MCF 10A (cell line): ENCODE data around the gene CACNA1D. TPM values are rescaled to one million over a fixed set of nuclear protein-coding genes. Genes with fewer than 3 reads are reported as not detected.

Experiments
- BruUV-seq: library from RNA; stranded (reverse); fragments of 400-500 nt; replicated peaks from 2 replicates; lab custom pipeline; 2021; lab: Mats Ljungman, UMichigan
- CTCF ChIA-PET: fragments of 300-600 bp; sonication (Branson Sonifier 250); formaldehyde crosslinking; extraction: SDS; loops from one replicate; lab custom pipeline; 2021; ENCODE audit warnings: antibody characterized with exemption, inconsistent platforms; lab: Yijun Ruan, JAX
- POLR2A ChIA-PET: fragments of 300-600, 350-650 bp; sonication (Branson Sonifier 250); formaldehyde crosslinking; extraction: SDS; loops from one replicate; lab custom pipeline; 2020; ENCODE audit warnings: antibody characterized with exemption, inconsistent platforms; lab: Yijun Ruan, JAX
- DNase-seq: peaks from one replicate; pipeline ENCODE4 v3.0.0-alpha.2; 2018; ENCODE audit not compliant: unreplicated experiment
- H3K27ac Mint-ChIP-seq: one replicate; pipeline ENCODE4 v1.8.0; 2022; ENCODE audit warnings: mild to moderate bottlenecking, low read depth, mixed read lengths; ENCODE audit not compliant: unreplicated experiment
- H3K27me3 Mint-ChIP-seq: one replicate; pipeline ENCODE4 v1.8.0; 2022; ENCODE audit warnings: mixed read lengths; ENCODE audit not compliant: insufficient read depth, unreplicated experiment
- H3K36me3 Mint-ChIP-seq: one replicate; pipeline ENCODE4 v1.8.0; 2022; ENCODE audit warnings: mild to moderate bottlenecking, moderate library complexity, mixed read lengths; ENCODE audit not compliant: insufficient read depth, unreplicated experiment
- H3K4me1 Mint-ChIP-seq: one replicate; pipeline ENCODE4 v1.8.0; 2022; ENCODE audit warnings: mixed read lengths; ENCODE audit not compliant: insufficient read depth, unreplicated experiment
- H3K4me3 Mint-ChIP-seq: one replicate; pipeline ENCODE4 v1.8.0; 2022; ENCODE audit warnings: mild to moderate bottlenecking, moderate library complexity, mixed read lengths; ENCODE audit not compliant: unreplicated experiment
- H3K9me3 Mint-ChIP-seq: one replicate; pipeline ENCODE4 v1.8.0; 2022; ENCODE audit warnings: mixed read lengths; ENCODE audit not compliant: unreplicated experiment
- intact Hi-C: fragments of 100-400 bp; cut with micrococcal nuclease; formaldehyde crosslinking; loops from 2 replicates; pipeline ENCODE4 v1.14.1; 2022
- total RNA-seq: library from RNA; stranded (reverse); gene quantifications from 2 replicates; pipeline ENCODE4 v1.2.3, GENCODE V29; 2022
- TF ChIP-seq, protein P1 (sequence below): fragments of 200-600 bp; IDR thresholded peaks from one replicate; pipeline ENCODE4 v1.8.0; 2022; ENCODE audit warnings: antibody characterized with exemption, mild to moderate bottlenecking; ENCODE audit not compliant: unreplicated experiment

The CACNA1D gene
- total RNA-seq, 1 experiment from 2014 or later = 0.26 TPM

- Mint-ChIP-seq H3K9me3 (no peaks in the 10 kb centered on the region), H3K4me1 (no peaks in the 10 kb centered on the region), H3K27me3 (no peaks in the 10 kb centered on the region), H3K4me3 (no peak overlapping the region), H3K36me3 (no peaks in the 10 kb centered on the region), H3K27ac (no peak overlapping the region)
- DNase-seq = no peak
- BruUV-seq = no TSS peak
- POLR2A ChIA-PET = no interaction called here
- CTCF ChIA-PET = no interaction called here
- TF ChIP-seq, protein P1, sequence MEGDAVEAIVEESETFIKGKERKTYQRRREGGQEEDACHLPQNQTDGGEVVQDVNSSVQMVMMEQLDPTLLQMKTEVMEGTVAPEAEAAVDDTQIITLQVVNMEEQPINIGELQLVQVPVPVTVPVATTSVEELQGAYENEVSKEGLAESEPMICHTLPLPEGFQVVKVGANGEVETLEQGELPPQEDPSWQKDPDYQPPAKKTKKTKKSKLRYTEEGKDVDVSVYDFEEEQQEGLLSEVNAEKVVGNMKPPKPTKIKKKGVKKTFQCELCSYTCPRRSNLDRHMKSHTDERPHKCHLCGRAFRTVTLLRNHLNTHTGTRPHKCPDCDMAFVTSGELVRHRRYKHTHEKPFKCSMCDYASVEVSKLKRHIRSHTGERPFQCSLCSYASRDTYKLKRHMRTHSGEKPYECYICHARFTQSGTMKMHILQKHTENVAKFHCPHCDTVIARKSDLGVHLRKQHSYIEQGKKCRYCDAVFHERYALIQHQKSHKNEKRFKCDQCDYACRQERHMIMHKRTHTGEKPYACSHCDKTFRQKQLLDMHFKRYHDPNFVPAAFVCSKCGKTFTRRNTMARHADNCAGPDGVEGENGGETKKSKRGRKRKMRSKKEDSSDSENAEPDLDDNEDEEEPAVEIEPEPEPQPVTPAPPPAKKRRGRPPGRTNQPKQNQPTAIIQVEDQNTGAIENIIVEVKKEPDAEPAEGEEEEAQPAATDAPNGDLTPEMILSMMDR = no peak
- intact Hi-C loops = no loop called here
These were observed 312.9 kb downstream of the CACNA1D start for GRCh38 chr3:53807117-53807810.

GRCh38 chr3:53808496-53808895, 314.1 kb downstream of the CACNA1D start:
- no peak overlapping the region for H3K4me3 Mint-ChIP-seq

GRCh38 chr3:53809267-53809666, 314.9 kb downstream of the CACNA1D start:
- H3K4me1 Mint-ChIP-seq = no peaks in the 10 kb centered on the region
- H3K4me3 Mint-ChIP-seq = no peak overlapping the region
- DNase-seq = no peak
- TF ChIP-seq, protein P1 = no peak
- no peak overlapping the region for H3K27ac Mint-ChIP-seq
- H3K27me3 Mint-ChIP-seq = no peaks in the 10 kb centered on the region
- no peaks in the 10 kb centered on the region for H3K9me3 Mint-ChIP-seq
- H3K36me3 Mint-ChIP-seq = no peaks in the 10 kb centered on the region
- intact Hi-C loops = no loop called here
- ChIA-PET CTCF (interaction anchor here (0.7 kb wide), 1 partner anchor 382 kb away, joined by 3 read pairs; no protein-coding TSS in a partner anchor), POLR2A (no interaction called here)
- BruUV-seq = no TSS peak

More at GRCh38 chr3:53808496-53808895, 314.1 kb downstream of the CACNA1D start:
- no TSS peak for BruUV-seq
- CTCF ChIA-PET = interaction anchor here (0.7 kb wide), 1 partner anchor 381 kb away, joined by 3 read pairs; no protein-coding TSS in a partner anchor
- Mint-ChIP-seq H3K27me3 (no peaks in the 10 kb centered on the region), H3K4me1 (no peaks in the 10 kb centered on the region), H3K9me3 (no peaks in the 10 kb centered on the region), H3K27ac (no peak overlapping the region), H3K36me3 (no peaks in the 10 kb centered on the region)
- TF ChIP-seq, protein P1 = no peak
- intact Hi-C loops = no loop called here
- POLR2A ChIA-PET = no interaction called here
- no peak for DNase-seq

- intact Hi-C loops = no loop called here
- POLR2A ChIA-PET = no interaction called here
- CTCF ChIA-PET = interaction anchor here (0.6 kb wide), 1 partner anchor 168 kb away, joined by 3 read pairs; no protein-coding TSS in a partner anchor
- no peak overlapping the region for H3K27ac Mint-ChIP-seq
- H3K9me3 Mint-ChIP-seq = no peaks in the 10 kb centered on the region
- no peak overlapping the region for H3K4me3 Mint-ChIP-seq
- BruUV-seq = no TSS peak
- TF ChIP-seq, protein P1 = no peak
- no peaks in the 10 kb centered on the region for H3K36me3 Mint-ChIP-seq
- no peak for DNase-seq
- no peaks in the 10 kb centered on the region for H3K27me3 Mint-ChIP-seq
- H3K4me1 Mint-ChIP-seq = no peaks in the 10 kb centered on the region
These were observed 315.5 kb downstream of the CACNA1D start for GRCh38 chr3:53809764-53810400.
